Mesenchymal stem cell (in vitro differentiated cells and primary cell): ENCODE measurements around the gene TMEM178B.

Experiments used
- DNase-seq: peaks from one replicate; pipeline ENCODE4 v3.0.0-alpha.2; 2013
- H2AFZ ChIP-seq: one replicate; pipeline ENCODE4 v1.6.1; 2013; ENCODE audit warnings: low read depth, mild to moderate bottlenecking, control low read depth, inconsistent platforms, low read length, moderate library complexity
- H2AK5ac ChIP-seq: 2 replicates; pipeline ENCODE4 v1.6.1; 2013; ENCODE audit warnings: low read length, moderate library complexity, mild to moderate bottlenecking, inconsistent platforms; ENCODE audit not compliant: severe bottlenecking
- H2BK120ac ChIP-seq: one replicate; pipeline ENCODE4 v1.6.1; 2013; ENCODE audit warnings: low read depth, mild to moderate bottlenecking, inconsistent platforms, low read length, moderate library complexity
- H2BK12ac ChIP-seq, 2 experiments: one replicate each; pipeline ENCODE4 v1.6.1; 2013; ENCODE audit warnings: inconsistent platforms in 2 of 2, low read length in 2 of 2, mild to moderate bottlenecking in 2 of 2, moderate library complexity in 2 of 2, control low read depth in 1 of 2
- H2BK15ac ChIP-seq: one replicate; pipeline ENCODE4 v1.6.1; 2013; ENCODE audit warnings: mild to moderate bottlenecking, low read depth, inconsistent platforms; ENCODE audit not compliant: poor library complexity, severe bottlenecking
- H2BK5ac ChIP-seq: 2 replicates; pipeline ENCODE4 v1.6.1; 2013; ENCODE audit warnings: low read depth, mild to moderate bottlenecking, low read length, control low read depth, inconsistent platforms; ENCODE audit not compliant: poor library complexity, severe bottlenecking
- H3K14ac ChIP-seq, 2 experiments: one replicate each; pipeline ENCODE4 v1.6.1; 2013; ENCODE audit warnings: inconsistent platforms in 2 of 2, low read length in 2 of 2, control low read depth in 1 of 2, mild to moderate bottlenecking in 1 of 2, moderate library complexity in 1 of 2
- H3K18ac ChIP-seq, 2 experiments: one replicate each; pipeline ENCODE4 v1.6.1; 2013; ENCODE audit warnings: inconsistent platforms in 2 of 2, low read length in 2 of 2, control low read depth in 1 of 2, low read depth in 1 of 2, mild to moderate bottlenecking in 1 of 2
- H3K23ac ChIP-seq, 2 experiments: one replicate each; pipeline ENCODE4 v1.6.1; 2013; ENCODE audit warnings: inconsistent platforms in 2 of 2, low read length in 2 of 2, mild to moderate bottlenecking in 2 of 2, moderate library complexity in 2 of 2, control low read depth in 1 of 2
- H3K27ac ChIP-seq: 2 replicates; pipeline ENCODE4 v1.5.1; 2013; ENCODE audit warnings: mild to moderate bottlenecking, moderate library complexity, low read length, control low read depth, inconsistent platforms; ENCODE audit not compliant: poor library complexity, severe bottlenecking
- H3K27me3 ChIP-seq, 2 experiments: 2 replicates each; pipeline versions ENCODE4 v1.6.1 to v1.7.0; 2013; ENCODE audit warnings: low read length in 2 of 2, mild to moderate bottlenecking in 2 of 2, moderate library complexity in 2 of 2, control low read depth in 1 of 2, inconsistent platforms in 1 of 2; ENCODE audit not compliant: control insufficient read depth in 1 of 2, insufficient read depth in 1 of 2
- H3K36me3 ChIP-seq, 2 experiments: 2 replicates each; pipeline versions ENCODE4 v1.6.1 to v1.7.0; 2013; ENCODE audit warnings: low read length in 2 of 2, control low read depth in 1 of 2, inconsistent platforms in 1 of 2, low read depth in 1 of 2, mild to moderate bottlenecking in 1 of 2; ENCODE audit not compliant: insufficient read depth in 2 of 2, control insufficient read depth in 1 of 2
- H3K4ac ChIP-seq, 2 experiments: one replicate each; pipeline ENCODE4 v1.6.1; 2013; ENCODE audit warnings: inconsistent platforms in 2 of 2, low read length in 2 of 2, mild to moderate bottlenecking in 2 of 2, moderate library complexity in 2 of 2, control low read depth in 1 of 2, low read depth in 1 of 2
- H3K4me1 ChIP-seq: 2 replicates; pipeline ENCODE4 v1.6.1; 2013; ENCODE audit warnings: low read depth, low read length, control low read depth; ENCODE audit not compliant: control insufficient read depth, insufficient read depth
- H3K4me2 ChIP-seq: 2 replicates; pipeline ENCODE4 v1.6.1; 2013; ENCODE audit warnings: low read length, mild to moderate bottlenecking, inconsistent platforms; ENCODE audit not compliant: poor library complexity, severe bottlenecking
- H3K4me3 ChIP-seq, 2 experiments: 2 replicates each; pipeline versions ENCODE4 v1.5.1 to v1.7.0; 2013; ENCODE audit warnings: low read length in 2 of 2, mild to moderate bottlenecking in 2 of 2, control low read depth in 1 of 2, low read depth in 1 of 2; ENCODE audit not compliant: insufficient read depth in 1 of 2
- H3K79me1 ChIP-seq: replicated peaks from 2 replicates; pipeline ENCODE4 v1.6.1; 2013; ENCODE audit warnings: mild to moderate bottlenecking, control low read depth, low read length, inconsistent platforms; ENCODE audit not compliant: poor library complexity, severe bottlenecking
- H3K9ac ChIP-seq: 2 replicates; pipeline ENCODE4 v1.7.0; 2013; ENCODE audit warnings: mild to moderate bottlenecking, low read length, moderate library complexity
- H3K9me3 ChIP-seq: 2 replicates; pipeline ENCODE4 v1.7.0; 2013; ENCODE audit warnings: mild to moderate bottlenecking, low read length; ENCODE audit not compliant: control insufficient read depth
- H4K8ac ChIP-seq: one replicate; pipeline ENCODE4 v1.6.1; 2013; ENCODE audit warnings: inconsistent platforms, mild to moderate bottlenecking, low read length, moderate library complexity
- H4K91ac ChIP-seq: one replicate; pipeline ENCODE4 v1.6.1; 2013; ENCODE audit warnings: mild to moderate bottlenecking, low read length, inconsistent platforms
- WGBS: methylation state at CpG from one replicate; pipeline ENCODE4 v1.1.7; 2013; ENCODE audit warnings: mixed read lengths; 5-methylcytosine and 5-hydroxymethylcytosine counted together

TMEM178B gene

DNA sequence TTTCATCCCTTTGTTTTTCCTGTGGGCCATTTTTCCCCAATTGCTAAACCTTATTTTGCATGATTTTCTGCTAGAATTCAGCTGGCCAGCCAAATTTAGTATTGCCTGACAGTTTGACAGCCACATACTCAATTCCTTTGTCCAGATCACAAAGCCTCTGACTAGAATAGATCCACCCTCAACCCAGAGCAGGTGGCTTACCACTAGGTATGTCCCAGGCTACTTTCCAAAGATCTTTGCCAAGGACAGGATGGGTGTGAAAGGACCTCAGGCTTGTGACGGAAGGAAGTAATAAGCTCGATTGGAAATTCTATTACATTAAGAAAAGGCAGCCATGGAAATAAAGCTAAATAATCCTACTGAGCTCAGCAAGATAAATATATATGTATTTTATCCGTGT is 426.7 kb downstream of the TMEM178B start:
- Histone ChIP-seq H2BK5ac (no peak overlapping the region), H3K4me3 (no peak overlapping the region), H2AK5ac (no peak overlapping the region), H3K14ac (no peak overlapping the region), H2BK120ac (no peak overlapping the region), H4K91ac (no peak overlapping the region), H3K36me3 (no peaks in the 10 kb centered on the region), H3K4me1 (no peaks in the 10 kb centered on the region), H3K27ac (no peak overlapping the region), H3K79me1 (no peaks in the 10 kb centered on the region), H2BK12ac (no peak overlapping the region), H2BK15ac (no peak overlapping the region), H3K9me3 (no peaks in the 10 kb centered on the region), H3K23ac (no peak overlapping the region), H3K4ac (no peak overlapping the region), H3K18ac (no peak overlapping the region), H3K9ac (no peak overlapping the region), H4K8ac (no peak overlapping the region), H2AFZ (no peak overlapping the region), H3K4me2 (no peak overlapping the region), H3K27me3 (no peaks in the 10 kb centered on the region)
- no peak for DNase-seq
- WGBS = 94% methylated on average over 2 of the region's 3 CpGs

DNA sequence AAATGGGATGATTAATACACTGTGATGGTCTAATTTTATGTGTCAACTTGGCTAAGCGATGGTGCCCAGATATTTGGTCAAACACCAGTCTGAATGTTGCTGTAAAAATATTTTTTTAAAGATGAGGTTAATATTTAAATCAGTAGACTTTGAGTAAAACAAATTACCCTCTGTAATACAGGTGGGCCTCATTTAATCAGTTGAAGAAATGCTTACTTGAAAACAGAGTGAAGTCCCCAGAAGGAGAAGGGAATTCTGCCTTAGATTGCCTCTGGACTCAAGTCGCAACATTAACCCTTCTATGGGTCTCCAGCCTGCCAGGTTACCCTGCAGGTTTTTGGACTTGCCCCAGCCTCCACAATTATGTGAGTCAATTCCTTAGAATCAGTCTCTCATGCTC is 427.6 kb downstream of the TMEM178B start:
- no peak overlapping the region for H4K8ac ChIP-seq
- H3K36me3 ChIP-seq = no peaks in the 10 kb centered on the region
- no peak overlapping the region for H2AFZ ChIP-seq
- H3K27me3 ChIP-seq = no peaks in the 10 kb centered on the region
- no peak overlapping the region for H2BK15ac ChIP-seq
- WGBS = 68% methylated on average over 2 of the region's 2 CpGs
- H3K9ac ChIP-seq = no peak overlapping the region
- no peak overlapping the region for H3K27ac ChIP-seq
- no peak overlapping the region for H3K23ac ChIP-seq
- H2BK120ac ChIP-seq = no peak overlapping the region
- no peaks in the 10 kb centered on the region for H3K4me1 ChIP-seq
- no peak overlapping the region for H4K91ac ChIP-seq
- H2BK5ac ChIP-seq = no peak overlapping the region
- no peaks in the 10 kb centered on the region for H3K79me1 ChIP-seq
- no peak for DNase-seq
- no peak overlapping the region for H3K4ac ChIP-seq
- no peak overlapping the region for H3K4me2 ChIP-seq
- no peak overlapping the region for H3K18ac ChIP-seq
- no peak overlapping the region for H3K4me3 ChIP-seq
- H3K9me3 ChIP-seq = no peaks in the 10 kb centered on the region
- H2BK12ac ChIP-seq = no peak overlapping the region
- no peak overlapping the region for H3K14ac ChIP-seq
- no peak overlapping the region for H2AK5ac ChIP-seq

DNA sequence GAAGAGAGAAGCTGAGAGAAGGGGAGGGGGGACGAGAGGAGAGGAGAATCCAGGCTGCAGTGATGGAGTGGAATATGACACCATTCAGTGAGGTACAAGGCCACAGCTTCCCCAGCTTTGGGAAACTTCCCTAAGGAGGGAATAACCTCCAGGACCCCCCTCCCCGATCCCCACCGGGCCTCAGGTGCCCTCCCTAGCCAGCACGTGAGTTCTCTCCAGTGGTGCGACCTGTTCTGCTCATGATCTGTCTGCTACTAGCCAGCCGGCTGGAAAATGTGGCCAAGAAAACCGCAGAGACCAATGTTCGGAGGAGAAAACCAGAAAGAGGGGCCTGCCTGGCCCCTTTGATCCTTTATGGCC is 437.4 kb downstream of the TMEM178B start:
- DNase-seq = no peak
- H3K18ac ChIP-seq = no peak overlapping the region
- WGBS = 19% methylated on average over 7 of the region's 8 CpGs

DNA sequence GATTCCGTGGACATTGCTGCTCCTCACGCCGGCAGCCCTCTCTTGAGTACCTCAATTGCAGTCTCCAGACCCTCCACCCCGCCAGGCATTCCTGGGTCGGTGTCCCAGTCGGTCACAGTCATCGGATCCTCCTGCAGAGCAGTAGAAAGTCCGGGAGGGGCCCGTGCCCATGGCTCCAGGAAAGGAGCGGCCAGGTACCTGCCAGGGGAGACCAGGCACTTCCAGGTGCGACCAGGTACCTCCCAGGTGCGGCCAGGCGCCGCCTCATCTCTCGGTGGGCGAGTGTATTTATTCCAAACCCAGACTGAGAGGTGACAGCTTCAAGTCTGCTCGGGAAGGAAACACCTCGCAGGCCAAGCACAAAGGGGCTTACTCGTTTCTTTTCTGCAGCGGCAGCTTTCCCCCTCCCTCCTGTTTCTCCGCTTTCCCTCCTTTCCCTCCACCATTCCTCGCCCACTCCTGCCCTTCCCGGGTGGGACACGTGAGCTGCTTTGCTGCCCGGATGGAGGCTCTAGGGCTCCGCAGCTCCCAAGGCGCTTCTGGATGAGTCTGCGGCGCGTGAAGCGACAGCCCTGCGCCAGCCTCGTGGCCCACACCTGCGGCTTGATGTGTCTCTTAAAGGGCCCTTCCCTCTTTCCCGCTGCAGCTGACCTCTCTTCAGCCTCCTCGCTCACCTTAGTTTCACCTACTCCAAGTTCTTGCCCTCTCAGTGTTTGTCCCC is 438.0 kb downstream of the TMEM178B start:
- Histone ChIP-seq H3K27ac (no peak overlapping the region), H3K27me3 (peaks cover 26 to 35% of the 10 kb centered on the region in 2 experiments), H3K4me1 (peaks cover 2% of the 10 kb centered on the region), H2BK120ac (no peak overlapping the region), H3K79me1 (no peaks in the 10 kb centered on the region), H3K14ac (no peak overlapping the region), H4K91ac (no peak overlapping the region), H3K4me2 (peak overlapping the region; percentile 33), H2BK5ac (no peak overlapping the region), H3K18ac (no peak overlapping the region), H2AFZ (no peak overlapping the region), H2BK12ac (no peak overlapping the region), H3K23ac (no peak overlapping the region), H2AK5ac (no peak overlapping the region), H3K4ac (no peak overlapping the region), H3K4me3 (peak overlapping the region in 1 of 2 experiments; percentile 36), H3K9me3 (peaks cover 8% of the 10 kb centered on the region), H3K36me3 (no peaks in the 10 kb centered on the region), H2BK15ac (no peak overlapping the region), H3K9ac (no peak overlapping the region), H4K8ac (no peak overlapping the region)
- DNase-seq = no peak
- 5% methylated on average over 36 of the region's 36 CpGs for WGBS

More for the DNA sequence above, 437.4 kb downstream of the TMEM178B start:
- Histone ChIP-seq H4K8ac (no peak overlapping the region), H3K9me3 (peaks cover 8% of the 10 kb centered on the region), H2BK15ac (no peak overlapping the region), H3K36me3 (no peaks in the 10 kb centered on the region), H3K27me3 (peaks cover 26 to 35% of the 10 kb centered on the region in 2 experiments), H2BK12ac (no peak overlapping the region), H2BK5ac (no peak overlapping the region), H2BK120ac (no peak overlapping the region), H3K23ac (no peak overlapping the region), H3K9ac (no peak overlapping the region), H2AK5ac (no peak overlapping the region), H3K4me2 (no peak overlapping the region), H4K91ac (no peak overlapping the region), H3K4ac (no peak overlapping the region), H3K14ac (no peak overlapping the region), H3K27ac (no peak overlapping the region), H3K4me3 (no peak overlapping the region), H3K79me1 (no peaks in the 10 kb centered on the region), H2AFZ (no peak overlapping the region), H3K4me1 (peaks cover 2% of the 10 kb centered on the region)
